ENCODE results near the gene SYNDIG1. TPM values are rescaled to one million over a fixed set of nuclear protein-coding genes. Genes with fewer than 3 reads are reported as not detected.

Gene SYNDIG1
- not detected in 2 replicates for total RNA-seq

DNA sequence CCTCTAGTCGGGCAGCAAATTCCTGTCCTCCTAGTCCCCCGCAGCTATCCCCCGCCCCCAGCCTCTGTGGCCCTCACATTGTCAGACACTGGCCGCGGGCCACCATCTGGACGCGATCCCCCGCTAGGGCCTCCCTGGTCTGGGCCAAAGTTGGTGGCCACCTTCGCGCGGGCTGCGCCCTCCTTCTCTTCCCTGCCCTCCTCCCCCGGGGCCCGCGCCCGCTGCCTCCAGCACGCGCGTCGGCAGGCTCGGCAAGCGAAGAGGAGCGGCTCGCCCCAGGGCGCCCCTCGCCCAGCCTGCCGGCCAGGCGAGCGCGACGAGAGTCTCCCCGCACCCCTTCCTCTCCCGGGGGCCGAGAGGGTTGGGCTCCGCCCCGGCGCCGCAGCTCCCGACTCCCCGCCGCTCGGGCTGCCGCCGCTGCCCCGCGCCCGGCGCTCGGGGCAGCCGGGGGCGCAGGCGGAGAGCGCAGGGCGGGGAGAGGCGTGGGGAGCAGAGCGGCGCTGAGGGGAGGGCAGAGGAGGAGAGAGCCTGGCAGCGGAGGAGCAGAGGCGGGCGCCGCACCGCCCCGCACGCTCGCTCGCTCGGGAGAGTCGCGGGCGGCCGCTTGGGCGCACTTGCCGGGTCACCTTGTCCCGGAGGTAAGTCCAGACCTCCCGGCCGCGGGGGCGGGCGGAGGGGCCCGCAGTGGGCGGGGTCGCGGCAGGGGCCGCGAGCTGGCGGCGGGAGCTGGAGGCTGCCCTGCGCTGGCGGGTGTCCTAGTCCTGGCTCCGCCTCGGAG lies at the start of gene SYNDIG1:
Gene SYNDIG1, plus strand, starts transcription at position 514 of the 778 bp plus-strand sequence. CDS start 73,469 bp downstream, outside the sequence.
- Histone ChIP-seq H3K27me3 (ENCODE audit: control insufficient read depth, insufficient read depth, low read length) (peaks cover 21% of the 10 kb centered on the region), H3K36me3 (ENCODE audit: control insufficient read depth, insufficient read depth, low read length) (no peaks in the 10 kb centered on the region), H3K4me3 (ENCODE audit: low read depth, low read length) (no peak within 1 kb of the TSS)
- FAIRE-seq, result no peak
- no peak for DNase-seq (ENCODE audit: low read depth)
- TF ChIP-seq CTCF (IDR thresholded peaks at IDR 0.05; ENCODE audit: insufficient read depth, low read length, severe bottlenecking), result no peak

DNA sequence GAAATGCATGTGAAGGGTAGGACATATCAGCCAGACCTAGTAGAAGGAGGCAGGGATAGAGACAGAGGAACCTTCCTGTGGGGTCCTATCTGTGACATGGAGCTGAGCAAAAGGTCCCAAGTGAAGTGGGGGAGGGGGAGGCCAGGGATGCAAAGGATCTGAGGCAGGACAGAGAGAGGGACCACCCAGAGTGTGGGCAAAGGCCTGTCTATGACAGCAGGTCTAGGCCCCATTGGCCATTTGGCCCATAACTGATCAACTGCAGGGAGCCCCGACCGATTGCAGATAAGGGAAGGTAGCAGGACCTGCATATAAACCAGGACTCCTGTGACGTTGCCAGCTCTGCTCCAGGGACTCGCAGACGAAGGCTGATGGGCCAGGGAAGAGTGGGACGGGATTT lies 49.6 kb upstream of the SYNDIG1 start:
- TF ChIP-seq CTCF (IDR thresholded peaks at IDR 0.05; ENCODE audit: insufficient read depth, low read length, severe bottlenecking), result no peak
- H3K4me3 ChIP-seq (ENCODE audit: low read depth, low read length), result no peak overlapping the region
- FAIRE-seq, result no peak
- H3K36me3 ChIP-seq (ENCODE audit: control insufficient read depth, insufficient read depth, low read length), result no peaks in the 10 kb centered on the region
- H3K27me3 ChIP-seq (ENCODE audit: control insufficient read depth, insufficient read depth, low read length), result no peaks in the 10 kb centered on the region
- no peak for DNase-seq (ENCODE audit: low read depth)

DNA sequence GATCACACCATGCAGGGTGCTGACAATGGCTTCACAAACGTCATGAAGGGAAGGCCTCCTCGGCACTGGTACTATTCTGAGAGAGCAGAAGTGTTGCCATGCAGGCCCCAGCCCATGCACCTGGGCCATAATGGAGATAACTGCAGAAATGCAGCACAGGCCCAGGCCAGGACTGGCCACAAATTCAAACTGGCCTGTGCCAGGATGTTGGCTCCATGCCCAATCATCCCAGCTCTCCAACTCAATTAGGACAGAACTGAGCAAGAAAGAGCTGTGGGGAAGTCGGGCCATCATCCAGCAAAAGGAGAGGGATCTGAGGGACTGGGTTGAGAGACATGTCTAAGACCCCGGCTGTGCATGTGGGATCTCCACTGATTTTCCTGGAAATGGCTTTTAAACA lies 48.9 kb upstream of the SYNDIG1 start:
- Histone ChIP-seq H3K36me3 (ENCODE audit: control insufficient read depth, insufficient read depth, low read length) (no peaks in the 10 kb centered on the region), H3K4me3 (ENCODE audit: low read depth, low read length) (no peak overlapping the region), H3K27me3 (ENCODE audit: control insufficient read depth, insufficient read depth, low read length) (no peaks in the 10 kb centered on the region)
- DNase-seq (ENCODE audit: low read depth) (no peak), FAIRE-seq (no peak)
- no peak for TF ChIP-seq CTCF (IDR thresholded peaks at IDR 0.05; ENCODE audit: insufficient read depth, low read length, severe bottlenecking)

GRCh38 chr20:24421071-24421470 lies 48.4 kb upstream of the SYNDIG1 start:
- FAIRE-seq, result no peak
- H3K27me3 ChIP-seq (ENCODE audit: control insufficient read depth, insufficient read depth, low read length), result no peaks in the 10 kb centered on the region
- no peak overlapping the region for H3K4me3 ChIP-seq (ENCODE audit: low read depth, low read length)

GRCh38 chr20:24422091-24422760 lies 47.2 kb upstream of the SYNDIG1 start:
- Histone ChIP-seq H3K36me3 (ENCODE audit: control insufficient read depth, insufficient read depth, low read length) (no peaks in the 10 kb centered on the region), H3K4me3 (ENCODE audit: low read depth, low read length) (no peak overlapping the region), H3K27me3 (ENCODE audit: control insufficient read depth, insufficient read depth, low read length) (no peaks in the 10 kb centered on the region)
- TF ChIP-seq CTCF (IDR thresholded peaks at IDR 0.05; ENCODE audit: insufficient read depth, low read length, severe bottlenecking), result no peak
- DNase-seq (ENCODE audit: low read depth), result no peak
- FAIRE-seq, result no peak

More at GRCh38 chr20:24421071-24421470, 48.4 kb upstream of the SYNDIG1 start:
- DNase-seq (ENCODE audit: low read depth), result no peak
- no peak for TF ChIP-seq CTCF (IDR thresholded peaks at IDR 0.05; ENCODE audit: insufficient read depth, low read length, severe bottlenecking)
- H3K36me3 ChIP-seq (ENCODE audit: control insufficient read depth, insufficient read depth, low read length), result no peaks in the 10 kb centered on the region
